ENCODE measurements around the gene ST7L.

Gene ST7L

GRCh38 chr1:112618114-112618720 lies 724 bp downstream of the ST7L start:
- H3K4me3 ChIP-seq (ENCODE audit: low read depth, low read length), result peak overlapping the region; percentile 72

- H3K4me3 ChIP-seq (ENCODE audit: low read depth, low read length), result no peak overlapping the region
These were observed 4.4 kb downstream of the ST7L start for GRCh38 chr1:112614460-112615065.

- no peak overlapping the region for H3K4me3 ChIP-seq (ENCODE audit: low read depth, low read length)
These were observed 13.2 kb downstream of the ST7L start for GRCh38 chr1:112605633-112606327.

- no peak overlapping the region for H3K4me3 ChIP-seq (ENCODE audit: low read depth, low read length)
These were observed 15.4 kb downstream of the ST7L start for GRCh38 chr1:112603541-112603940.

- H3K4me3 ChIP-seq (ENCODE audit: low read depth, low read length), result no peak overlapping the region
These were observed 15.9 kb downstream of the ST7L start for GRCh38 chr1:112603012-112603411.

GRCh38 chr1:112599477-112599876 lies 19.5 kb downstream of the ST7L start:
- no peak overlapping the region for H3K4me3 ChIP-seq (ENCODE audit: low read depth, low read length)

GRCh38 chr1:112594208-112594876 lies 24.6 kb downstream of the ST7L start:
- H3K4me3 ChIP-seq (ENCODE audit: low read depth, low read length), result no peak overlapping the region

GRCh38 chr1:112589766-112590165 lies 29.2 kb downstream of the ST7L start:
- H3K4me3 ChIP-seq (ENCODE audit: low read depth, low read length), result no peak overlapping the region

GRCh38 chr1:112583366-112583765 lies 35.6 kb downstream of the ST7L start:
- H3K4me3 ChIP-seq (ENCODE audit: low read depth, low read length), result no peak overlapping the region

- no peak overlapping the region for H3K4me3 ChIP-seq (ENCODE audit: low read depth, low read length)
These were observed 37.3 kb downstream of the ST7L start for GRCh38 chr1:112581586-112582192.

- no peak overlapping the region for H3K4me3 ChIP-seq (ENCODE audit: low read depth, low read length)
These were observed 39.0 kb downstream of the ST7L start for GRCh38 chr1:112579801-112580510.

- no peak overlapping the region for H3K4me3 ChIP-seq (ENCODE audit: low read depth, low read length)
These were observed 42.7 kb downstream of the ST7L start for GRCh38 chr1:112576240-112576639.

- no peak overlapping the region for H3K4me3 ChIP-seq (ENCODE audit: low read depth, low read length)
These were observed 43.7 kb downstream of the ST7L start for GRCh38 chr1:112575154-112575804.

- H3K4me3 ChIP-seq (ENCODE audit: low read depth, low read length), result no peak overlapping the region
These were observed 53.1 kb downstream of the ST7L start for GRCh38 chr1:112565800-112566199.

GRCh38 chr1:112564081-112564480 lies 54.9 kb downstream of the ST7L start:
- H3K4me3 ChIP-seq (ENCODE audit: low read depth, low read length), result no peak overlapping the region

- no peak overlapping the region for H3K4me3 ChIP-seq (ENCODE audit: low read depth, low read length)
These were observed 55.6 kb downstream of the ST7L start for GRCh38 chr1:112563341-112563740.

- H3K4me3 ChIP-seq (ENCODE audit: low read depth, low read length), result no peak overlapping the region
These were observed 60.3 kb downstream of the ST7L start for GRCh38 chr1:112558634-112559033.

- H3K4me3 ChIP-seq (ENCODE audit: low read depth, low read length), result no peak overlapping the region
These were observed 61.6 kb downstream of the ST7L start for GRCh38 chr1:112557385-112557784.

- no peak overlapping the region for H3K4me3 ChIP-seq (ENCODE audit: low read depth, low read length)
These were observed 64.5 kb downstream of the ST7L start for GRCh38 chr1:112554411-112554810.

GRCh38 chr1:112549590-112549989 lies 69.4 kb downstream of the ST7L start:
- no peak overlapping the region for H3K4me3 ChIP-seq (ENCODE audit: low read depth, low read length)

Data from iPS-11a (cell line).